GM23248 (cell line): Measurements from ENCODE around the gene TAS2R38. TPM values are rescaled to one million over a fixed set of nuclear protein-coding genes. Genes with fewer than 3 reads are reported as not detected.
"Not testable (repeated sequence)": the region's sequence is repeated elsewhere in the genome, so short reads cannot be mapped to it uniquely, and the experiment has no call there.

Experiments
- DNase-seq: peaks from one replicate; pipeline ENCODE4 v3.0.0-alpha.2; 2015
- H2AFZ ChIP-seq: fragments of 200-600 bp; sonication (generic); 2 replicates; pipeline ENCODE4 v1.6.1; 2016; ENCODE audit warnings: antibody characterized with exemption
- H3F3A ChIP-seq: fragments of 200-600 bp; sonication (generic); 2 replicates; pipeline ENCODE4 v1.6.1; 2016; ENCODE audit warnings: mild to moderate bottlenecking, antibody characterized with exemption, mixed run types; ENCODE audit not compliant: insufficient read depth
- H3K27ac ChIP-seq: fragments of 200-600 bp; sonication (generic); 2 replicates; pipeline ENCODE4 v1.5.1; 2016; ENCODE audit warnings: mild to moderate bottlenecking
- H3K27me3 ChIP-seq: fragments of 200-600 bp; sonication (generic); replicated peaks from 2 replicates; pipeline ENCODE4 v1.6.1; 2016; ENCODE audit warnings: mild to moderate bottlenecking; ENCODE audit not compliant: insufficient read depth
- H3K36me3 ChIP-seq: fragments of 200-600 bp; sonication (generic); 2 replicates; pipeline ENCODE4 v1.6.1; 2016; ENCODE audit warnings: low read depth, mild to moderate bottlenecking
- H3K4me1 ChIP-seq: fragments of 200-600 bp; sonication (generic); 2 replicates; pipeline ENCODE4 v1.6.1; 2016; ENCODE audit warnings: mild to moderate bottlenecking; ENCODE audit not compliant: insufficient read depth
- H3K4me2 ChIP-seq: fragments of 200-600 bp; sonication (generic); one replicate; pipeline ENCODE4 v1.6.1; 2016; ENCODE audit warnings: mild to moderate bottlenecking; ENCODE audit not compliant: unreplicated experiment
- H3K4me3 ChIP-seq: fragments of 200-600 bp; sonication (generic); 2 replicates; pipeline ENCODE4 v1.5.1; 2016; ENCODE audit warnings: mild to moderate bottlenecking
- H3K79me2 ChIP-seq: fragments of 200-600 bp; sonication (generic); 2 replicates; pipeline ENCODE4 v1.6.1; 2016; ENCODE audit warnings: mild to moderate bottlenecking; ENCODE audit not compliant: insufficient read depth
- H3K9ac ChIP-seq: fragments of 200-600 bp; sonication (generic); 2 replicates; pipeline ENCODE4 v1.6.1; 2016; ENCODE audit warnings: mild to moderate bottlenecking
- H3K9me2 ChIP-seq: fragments of 200-600 bp; sonication (generic); 2 replicates; pipeline ENCODE4 v1.6.1; 2016; ENCODE audit warnings: mixed run types, mild to moderate bottlenecking, moderate library complexity; ENCODE audit not compliant: insufficient read depth
- H3K9me3 ChIP-seq: fragments of 200-600 bp; sonication (generic); one replicate; pipeline ENCODE4 v1.6.1; 2017; ENCODE audit warnings: low read depth
- H4K20me1 ChIP-seq: fragments of 200-600 bp; sonication (generic); 2 replicates; pipeline ENCODE4 v1.6.0; 2016; ENCODE audit not compliant: insufficient read depth
- EZH2 ChIP-seq: fragments of 200-600 bp; sonication (generic); IDR thresholded peaks from 2 replicates; pipeline ENCODE4 v1.6.1; 2018; ENCODE audit warnings: antibody characterized with exemption, mild to moderate bottlenecking; ENCODE audit not compliant: insufficient read depth, poor library complexity, severe bottlenecking
- EZH2phosphoT487 ChIP-seq: fragments of 200-600 bp; sonication (generic); IDR thresholded peaks from 2 replicates; pipeline ENCODE4 v1.6.1; 2018; ENCODE audit warnings: antibody characterized with exemption, moderate library complexity, mild to moderate bottlenecking, low read depth; ENCODE audit not compliant: insufficient read depth
- WGBS, 2 experiments: methylation state at CpG; one replicate each; pipeline ENCODE4 v1.1.6; 2015 to 2017; ENCODE audit warnings: low lambda C conversion rate in 2 of 2, low coverage in 1 of 2; ENCODE audit errors: missing lambda C conversion rate in 2 of 2; 5-methylcytosine and 5-hydroxymethylcytosine counted together
- in situ Hi-C: fragments of 300-500 bp; cut with MboI; formaldehyde crosslinking; loops from 2 replicates; pipeline ENCODE4 v1.15.0; 2020
- polyA plus RNA-seq: library from polyadenylated mRNA; unstranded; fragments of >200 nt; fragmentation: Nextera tagmentation; extraction: Ambion mirVana; gene quantifications from 2 replicates; pipeline ENCODE4 v1.2.1, GENCODE V29; 2016
- total RNA-seq: library from RNA; depleted of rRNA; stranded (reverse); fragments of >200 nt; shearing (Covaris generic); gene quantifications from 2 replicates; pipeline ENCODE4 v1.2.3, GENCODE V29; 2014

The TAS2R38 gene
- total and polyA plus RNA-seq, 2 experiments from 2014 or later: not detected

DNA sequence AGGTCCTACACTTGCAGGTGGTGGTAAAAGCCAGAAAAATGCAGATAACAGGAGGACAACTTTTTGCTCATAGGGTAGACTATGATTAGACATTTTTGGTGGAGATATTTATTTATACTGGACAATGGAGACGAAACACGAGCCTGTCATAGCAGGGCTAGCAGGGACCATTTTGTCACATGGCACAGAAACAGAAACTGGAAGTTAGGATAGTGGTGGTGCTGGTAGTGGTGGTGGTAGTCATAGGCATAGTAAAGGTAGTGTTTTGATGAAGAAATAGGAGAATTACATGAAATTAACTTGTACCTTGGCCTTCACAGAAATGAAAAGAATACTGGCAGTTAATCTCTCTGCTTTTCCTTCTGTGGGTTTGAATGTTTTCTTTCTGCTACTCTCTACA, 13.3 kb upstream of the TAS2R38 start:
- H2AFZ ChIP-seq: no peak overlapping the region
- no peaks in the 10 kb centered on the region for H3K9me3 ChIP-seq
- H3K4me2 ChIP-seq: no peak overlapping the region
- no peaks in the 10 kb centered on the region for H3K27me3 ChIP-seq
- DNase-seq: no peak
- in situ Hi-C loops: no loop called here
- H3K36me3 ChIP-seq: no peaks in the 10 kb centered on the region
- H3K4me1 ChIP-seq: no peaks in the 10 kb centered on the region
- H3K4me3 ChIP-seq: no peak overlapping the region
- no peak overlapping the region for H3K27ac ChIP-seq
- no peaks in the 10 kb centered on the region for H3K9me2 ChIP-seq
- H3K79me2 ChIP-seq: no peaks in the 10 kb centered on the region
- WGBS, 2 experiments: 9 to 20% methylated on average over 2 of the region's 2 CpGs
- TF ChIP-seq EZH2phosphoT487 (no peak), EZH2 (no peak)
- H3F3A ChIP-seq: no peaks in the 10 kb centered on the region
- no peaks in the 10 kb centered on the region for H4K20me1 ChIP-seq
- H3K9ac ChIP-seq: no peak overlapping the region

DNA sequence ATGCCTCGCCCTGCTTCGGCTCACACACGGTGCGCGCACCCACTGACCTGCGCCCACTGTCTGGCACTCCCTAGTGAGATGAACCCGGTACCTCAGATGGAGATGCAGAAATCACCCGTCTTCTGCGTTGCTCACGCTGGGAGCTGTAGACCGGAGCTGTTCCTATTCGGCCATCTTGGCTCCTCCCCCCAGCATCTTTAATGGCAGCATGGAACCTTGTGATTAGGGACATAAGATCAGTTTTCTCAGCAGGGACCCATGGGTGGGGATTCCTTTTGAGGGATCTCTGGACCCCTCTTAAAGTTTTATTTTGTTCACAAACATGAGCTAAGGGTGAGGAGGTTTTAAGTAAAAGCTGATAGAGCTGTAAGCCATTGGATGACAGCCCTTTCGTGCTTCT, 12.4 kb upstream of the TAS2R38 start:
- H4K20me1 ChIP-seq, H3K4me1 ChIP-seq, H3K36me3 ChIP-seq, DNase-seq, H3K4me2 ChIP-seq, H3K79me2 ChIP-seq, H3F3A ChIP-seq, in situ Hi-C loops, H3K4me3 ChIP-seq, H2AFZ ChIP-seq, H3K9me3 ChIP-seq, H3K27me3 ChIP-seq, H3K9ac ChIP-seq, H3K9me2 ChIP-seq, H3K27ac ChIP-seq: not testable (repeated sequence)
- 75% methylated on average over 11 to 13 of the region's 13 CpGs for WGBS, 2 experiments

DNA sequence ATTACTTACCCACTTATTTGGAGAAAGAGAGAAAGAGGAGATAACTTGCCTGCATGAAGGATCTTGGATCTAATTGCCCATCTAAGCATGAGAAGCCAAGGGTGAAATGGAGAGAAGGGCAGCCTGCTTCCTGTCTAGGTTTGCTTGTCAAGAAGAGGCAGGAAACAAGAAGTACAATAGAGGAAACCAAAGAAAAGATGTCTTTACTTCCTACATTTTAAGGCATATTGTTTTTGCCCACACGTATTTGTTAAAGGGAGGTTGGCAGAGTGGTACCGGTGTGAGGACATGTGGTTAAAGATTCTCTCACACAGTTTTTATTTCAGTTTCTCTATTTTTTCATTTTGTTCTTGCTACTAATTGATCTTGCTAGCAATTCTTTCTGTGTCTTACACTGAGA, 6.0 kb upstream of the TAS2R38 start:
- in situ Hi-C loops: no loop called here
- Histone ChIP-seq H3K9me3 (no peaks in the 10 kb centered on the region), H3K27me3 (no peaks in the 10 kb centered on the region), H3K9ac (no peak overlapping the region), H3K4me1 (no peaks in the 10 kb centered on the region), H3K36me3 (no peaks in the 10 kb centered on the region), H3K79me2 (no peaks in the 10 kb centered on the region), H3K4me2 (no peak overlapping the region), H3K27ac (no peak overlapping the region), H3K9me2 (no peaks in the 10 kb centered on the region), H3F3A (no peaks in the 10 kb centered on the region), H4K20me1 (no peaks in the 10 kb centered on the region), H2AFZ (no peak overlapping the region), H3K4me3 (no peak overlapping the region)
- 51 to 72% methylated on average over 2 of the region's 2 CpGs for WGBS, 2 experiments
- no peak for DNase-seq
- TF ChIP-seq EZH2 (no peak), EZH2phosphoT487 (no peak)

DNA sequence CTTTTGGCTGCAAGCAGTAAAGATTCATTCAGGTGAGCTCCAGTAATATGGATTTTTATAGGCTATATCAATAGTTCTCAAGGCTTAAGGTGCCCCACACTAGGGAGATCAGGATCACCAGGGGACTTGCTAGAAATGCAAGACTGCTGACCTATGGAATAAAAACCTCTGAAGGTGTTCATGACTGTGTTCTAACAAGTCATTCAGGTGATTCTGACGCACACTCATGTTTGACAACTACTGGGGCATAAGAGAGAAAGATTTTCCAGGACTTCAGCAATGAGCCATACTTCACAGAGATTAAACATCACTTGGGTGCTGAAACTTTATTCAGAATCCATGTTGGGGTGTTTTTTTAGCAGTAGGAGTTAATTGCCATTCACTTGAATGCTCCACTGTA, 4.8 kb upstream of the TAS2R38 start:
- H3F3A ChIP-seq: no peaks in the 10 kb centered on the region
- no peaks in the 10 kb centered on the region for H3K27me3 ChIP-seq
- H3K4me2 ChIP-seq: no peak overlapping the region
- in situ Hi-C loops: no loop called here
- TF ChIP-seq EZH2 (no peak), EZH2phosphoT487 (no peak)
- no peaks in the 10 kb centered on the region for H3K9me2 ChIP-seq
- H3K9ac ChIP-seq: no peak overlapping the region
- H3K9me3 ChIP-seq: no peaks in the 10 kb centered on the region
- H4K20me1 ChIP-seq: no peaks in the 10 kb centered on the region
- H3K36me3 ChIP-seq: no peaks in the 10 kb centered on the region
- H3K4me1 ChIP-seq: no peaks in the 10 kb centered on the region
- no peaks in the 10 kb centered on the region for H3K79me2 ChIP-seq
- 46 to 56% methylated on average over 1 of the region's 1 CpG for WGBS, 2 experiments
- H2AFZ ChIP-seq: no peak overlapping the region
- H3K27ac ChIP-seq: no peak overlapping the region
- no peak overlapping the region for H3K4me3 ChIP-seq
- no peak for DNase-seq

DNA sequence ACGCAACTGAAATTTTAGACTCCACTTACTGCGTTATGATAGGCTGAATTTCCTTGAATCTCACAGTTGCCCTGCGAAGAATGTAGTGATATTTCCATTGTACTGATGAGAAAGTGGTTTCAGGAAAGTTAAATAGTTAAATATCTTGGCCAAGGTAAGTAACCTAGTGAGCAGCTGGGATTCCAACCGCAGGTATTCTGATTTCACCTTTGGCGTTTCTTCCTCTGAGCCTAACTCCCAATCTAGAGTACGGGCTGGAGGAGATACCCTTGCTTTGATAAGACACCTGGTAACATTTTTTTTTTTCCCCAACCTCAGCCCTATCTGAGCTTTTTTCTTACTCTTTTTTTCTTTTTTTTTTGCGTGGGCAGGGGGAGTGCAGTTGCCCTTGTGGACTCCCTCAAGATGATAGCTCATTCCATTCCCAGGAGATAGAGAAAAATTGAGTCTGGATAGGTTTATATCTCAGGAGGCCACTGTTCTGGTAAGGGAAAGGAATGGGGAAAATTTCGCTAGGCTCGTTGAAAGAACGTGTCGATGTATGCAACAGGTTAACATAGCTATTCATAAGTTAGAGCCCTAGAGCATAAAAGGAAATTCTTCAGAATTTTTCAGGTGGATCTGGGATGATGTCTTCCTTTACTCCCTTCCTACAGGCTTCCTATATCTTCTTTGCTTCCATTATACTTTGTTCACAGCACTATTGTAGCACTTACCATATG, 3.1 kb upstream of the TAS2R38 start:
- Histone ChIP-seq H3K9me3 (no peaks in the 10 kb centered on the region), H3K4me2 (peak overlapping the region; percentile 83), H3K4me3 (no peak overlapping the region), H4K20me1 (no peaks in the 10 kb centered on the region), H3K27me3 (no peaks in the 10 kb centered on the region), H3K27ac (no peak overlapping the region), H3K9ac (no peak overlapping the region), H3K9me2 (no peaks in the 10 kb centered on the region), H3K36me3 (no peaks in the 10 kb centered on the region), H3K4me1 (no peaks in the 10 kb centered on the region), H2AFZ (peak overlapping the region; percentile 83), H3F3A (no peaks in the 10 kb centered on the region), H3K79me2 (no peaks in the 10 kb centered on the region)
- 30 to 40% methylated on average over 11 of the region's 11 CpGs for WGBS, 2 experiments
- DNase-seq: no peak
- TF ChIP-seq EZH2: no peak
- TF ChIP-seq EZH2phosphoT487: no peak
- in situ Hi-C loops: no loop called here
